DMS114 treated with DMSO at 0.1 percent for 48 hours (cell line): Measurements from ENCODE around the gene DDHD1.
"Not testable (repeated sequence)": the region's sequence is repeated elsewhere in the genome, so short reads cannot be mapped to it uniquely, and the experiment has no call there.

Source experiments
- DNase-seq: peaks from one replicate; lab custom pipeline; 2025; ENCODE audit not compliant: unreplicated experiment; lab: John Stamatoyannopoulos, UW

Gene DDHD1

DNA sequence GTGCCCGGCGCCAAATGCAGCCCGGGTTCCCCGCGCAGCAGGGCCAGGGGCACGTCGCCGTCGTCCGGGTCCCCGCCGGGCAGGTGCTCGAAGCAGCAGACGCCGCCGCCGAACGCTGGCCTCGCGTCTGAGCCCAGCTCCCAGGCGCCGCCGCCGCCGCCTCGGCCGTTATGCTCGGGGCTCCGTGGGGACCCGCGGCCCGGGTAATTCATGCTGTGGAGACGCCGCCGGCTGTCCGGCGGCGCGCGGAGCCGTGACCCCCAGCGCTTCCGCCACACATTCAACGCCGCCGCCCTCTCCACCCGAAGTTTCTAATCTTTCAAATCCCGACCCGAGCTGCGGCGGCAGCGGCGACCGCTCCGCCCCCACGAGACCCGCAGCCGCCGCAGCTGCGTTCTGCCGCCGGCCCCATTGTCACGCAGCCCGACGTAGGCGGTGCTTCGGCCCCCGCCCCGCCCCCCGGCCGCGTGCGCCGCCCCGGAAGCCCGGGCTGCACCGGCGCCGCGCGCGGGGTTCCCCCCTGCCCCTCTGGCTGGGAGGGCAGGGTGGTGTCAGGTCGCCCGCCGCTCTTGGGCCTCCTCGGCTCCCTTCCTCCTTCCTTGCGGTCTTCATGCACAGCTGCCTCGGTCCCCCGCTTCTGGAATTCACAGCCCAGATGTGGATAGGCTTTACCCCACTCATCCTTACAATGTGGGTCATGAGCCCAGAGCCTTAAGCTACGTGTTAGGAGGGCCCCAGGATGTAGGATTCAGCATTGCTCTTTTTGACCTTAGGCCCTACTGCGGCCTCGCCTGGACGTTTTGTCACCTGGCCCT, at the start of gene DDHD1:
TSS of gene DDHD1 (minus strand) at position 437 of the 815 bp plus-strand sequence. CDS start at position 212, 225 bp downstream.
- DNase-seq, result peak; percentile 20

GRCh38 chr14:53195949-53196348, 42.8 kb upstream of the DDHD1 start:
- DNase-seq, result no peak

DNA sequence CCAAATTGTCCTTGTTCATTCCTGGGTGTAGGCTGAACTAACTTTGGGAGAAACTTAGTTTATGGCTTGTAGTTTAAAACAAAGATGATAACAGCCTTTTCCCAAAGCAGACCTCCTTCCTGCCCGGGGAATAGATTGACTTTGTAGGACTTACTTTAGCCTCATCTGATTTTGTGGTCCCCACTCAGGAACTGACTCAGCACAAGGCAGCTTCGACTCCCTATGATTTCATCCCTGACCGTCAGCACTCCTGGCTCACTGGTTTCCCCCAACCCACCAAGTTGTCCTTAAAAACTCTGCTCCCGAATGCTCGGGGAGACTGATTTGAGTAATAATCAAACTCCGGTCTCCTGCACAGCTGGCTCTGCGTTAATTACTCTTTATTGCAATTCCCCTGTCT, 40.1 kb upstream of the DDHD1 start:
- DNase-seq, result no peak

GRCh38 chr14:53192052-53192760, 39.1 kb upstream of the DDHD1 start:
- DNase-seq, result no peak

DNA sequence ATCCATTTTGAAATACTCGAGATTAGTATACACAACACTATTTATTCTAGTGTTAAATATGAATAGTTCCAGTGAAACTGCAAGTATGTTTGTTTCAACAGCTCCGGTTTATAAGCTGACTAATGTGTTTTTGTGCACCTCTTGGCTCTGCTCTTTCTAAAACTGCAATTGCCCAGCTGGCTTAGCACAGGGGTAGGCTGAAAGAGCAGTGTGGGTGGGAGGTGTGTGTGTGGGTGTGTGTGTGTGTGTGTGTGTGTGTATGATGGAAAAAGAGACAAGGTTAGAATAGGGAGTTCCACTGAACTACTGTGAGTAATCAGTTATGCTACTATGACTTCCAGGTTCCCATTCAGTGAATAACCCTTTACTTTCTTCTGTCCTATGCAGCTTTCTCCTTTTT, 37.8 kb upstream of the DDHD1 start:
- DNase-seq, result no peak

DNA sequence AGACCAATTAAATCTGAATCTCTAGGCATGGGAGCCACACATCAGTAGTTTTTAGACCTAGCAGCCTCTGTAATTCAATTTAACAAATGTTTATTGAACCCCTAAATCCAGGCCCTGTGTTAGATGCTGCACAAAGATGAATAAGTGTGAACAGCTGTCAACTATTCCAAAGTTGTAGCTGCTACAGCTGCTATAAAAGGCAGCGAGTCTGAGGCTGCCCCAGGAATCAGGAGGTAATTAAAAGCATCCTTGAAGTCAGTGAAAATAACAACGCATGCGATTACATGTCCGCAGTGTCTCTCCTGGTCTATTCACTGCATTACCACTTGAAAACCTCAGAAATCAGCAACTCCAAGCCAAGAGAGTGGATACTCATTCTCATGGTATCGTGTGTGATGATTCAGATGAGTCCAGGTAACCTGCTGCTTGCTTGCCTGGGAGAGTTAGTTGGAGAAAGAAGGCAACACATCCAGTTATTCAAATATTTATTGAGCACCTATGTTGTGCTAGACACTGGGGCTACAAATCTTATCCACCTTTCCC, 34.9 kb upstream of the DDHD1 start:
- no peak for DNase-seq

DNA sequence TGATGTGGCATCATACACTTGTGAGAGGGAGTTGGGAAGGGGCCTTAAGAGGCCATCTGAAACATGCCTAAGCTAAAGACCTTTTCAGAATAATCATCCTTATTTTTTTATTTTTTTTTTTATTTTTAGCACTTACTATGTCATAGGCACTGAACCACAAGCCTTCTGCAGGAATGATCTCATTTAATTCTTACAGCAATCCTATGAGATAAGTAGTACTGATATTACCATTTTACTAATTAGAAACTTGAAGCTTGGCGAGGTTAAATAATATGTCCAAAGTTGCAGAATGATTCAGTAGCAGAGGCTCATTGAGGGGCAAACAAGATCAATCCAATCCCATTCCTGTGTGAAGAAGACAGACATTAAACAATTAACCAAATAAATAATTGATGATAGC, 33.4 kb upstream of the DDHD1 start:
- DNase-seq, result no peak

DNA sequence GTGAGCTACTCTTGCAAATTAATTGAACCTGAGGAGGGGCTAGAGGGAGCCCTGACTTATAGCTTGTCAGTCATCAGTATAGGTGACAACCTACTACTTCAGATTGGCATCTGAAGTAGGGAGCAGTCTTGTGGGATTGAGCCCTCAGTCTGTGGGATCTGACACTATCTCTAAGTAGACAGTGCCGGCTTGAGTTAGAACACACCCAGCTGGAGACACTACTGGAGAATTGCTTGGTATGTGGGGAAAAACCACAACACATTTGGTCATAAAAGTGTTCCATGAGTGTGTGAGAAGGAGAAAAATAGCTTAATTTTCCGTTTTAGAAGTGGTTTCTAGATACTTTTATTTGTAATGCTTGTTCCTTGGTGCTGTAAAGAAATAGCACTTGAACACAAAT, 30.5 kb upstream of the DDHD1 start:
- DNase-seq, result no peak

GRCh38 chr14:53183056-53183455, 29.9 kb upstream of the DDHD1 start:
- no peak for DNase-seq

DNA sequence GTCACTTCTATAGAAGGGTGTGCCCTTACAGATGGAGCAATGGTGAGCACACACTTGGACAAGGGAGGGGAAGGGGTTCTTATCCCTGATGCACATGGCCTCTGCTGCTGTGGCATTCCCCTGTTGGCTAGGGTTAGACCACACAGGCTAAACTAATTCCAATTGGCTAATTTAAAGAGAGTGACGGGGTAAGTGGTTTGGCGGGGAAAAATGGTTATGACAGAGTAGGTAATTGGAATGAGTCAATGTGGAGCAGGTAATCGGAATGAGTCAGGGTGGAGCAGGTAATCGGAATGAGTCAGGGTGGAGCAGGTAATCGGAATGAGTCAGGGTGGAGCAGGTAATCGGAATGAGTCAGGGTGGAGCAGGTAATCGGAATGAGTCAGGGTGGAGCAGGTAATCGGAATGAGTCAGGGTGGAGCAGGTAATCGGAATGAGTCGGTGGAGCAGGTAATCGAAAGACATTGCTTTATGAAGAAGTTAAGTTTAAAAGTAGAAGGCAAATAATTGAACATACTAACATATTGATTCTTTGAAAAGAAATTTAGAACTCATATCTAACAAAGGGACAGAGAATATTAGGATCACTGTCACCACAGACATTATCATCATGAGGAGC, 28.4 kb upstream of the DDHD1 start:
- DNase-seq, result not testable (repeated sequence)

DNA sequence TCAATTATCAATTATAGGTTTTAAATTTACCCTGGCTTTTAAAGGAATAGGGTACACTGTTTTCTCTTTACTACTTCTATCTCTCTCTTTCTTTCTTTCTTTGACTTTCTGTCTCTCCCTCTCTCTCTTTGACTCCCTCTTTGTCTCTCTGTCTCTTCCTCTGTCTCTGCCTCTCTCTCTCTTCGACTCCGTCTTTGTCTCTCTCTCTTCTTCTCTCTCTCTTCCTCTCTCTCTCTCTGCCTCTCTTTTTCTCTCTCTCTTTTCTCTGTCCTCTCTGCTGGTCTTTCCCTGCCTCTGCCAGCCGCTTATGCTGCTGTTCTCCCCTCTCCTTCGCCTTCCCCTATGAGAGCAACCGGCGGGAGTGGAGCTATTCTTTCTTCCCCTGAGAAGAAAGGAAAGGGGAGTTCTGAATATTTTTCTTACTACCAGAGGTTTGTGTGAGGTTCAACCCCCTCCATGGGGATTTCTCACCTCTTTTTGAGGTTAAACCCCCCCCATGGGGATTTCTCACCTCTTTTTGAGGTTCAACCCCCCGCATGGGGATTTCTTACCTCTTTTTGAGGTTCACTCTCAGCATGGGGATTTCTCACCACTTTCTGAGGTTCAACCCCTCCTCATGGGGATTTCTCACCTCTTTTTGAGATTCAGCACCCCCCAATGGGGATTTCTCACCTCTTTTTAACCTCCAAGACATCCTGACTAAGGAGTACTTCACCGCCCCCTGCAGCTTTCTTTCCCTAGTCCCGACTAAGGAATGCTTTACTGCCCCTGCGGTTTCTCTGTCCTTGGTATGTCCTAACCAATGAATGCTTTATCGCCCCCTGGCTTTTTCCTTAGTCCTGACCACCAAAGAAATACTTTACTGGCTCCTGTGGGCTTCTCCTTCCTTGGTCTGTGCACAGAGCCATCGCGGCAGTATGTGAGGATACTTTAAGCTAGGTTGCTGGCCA, 27.4 kb upstream of the DDHD1 start:
- DNase-seq, result no peak

- DNase-seq, result not testable (repeated sequence)
These were observed 26.4 kb upstream of the DDHD1 start for GRCh38 chr14:53179486-53180005.

DNA sequence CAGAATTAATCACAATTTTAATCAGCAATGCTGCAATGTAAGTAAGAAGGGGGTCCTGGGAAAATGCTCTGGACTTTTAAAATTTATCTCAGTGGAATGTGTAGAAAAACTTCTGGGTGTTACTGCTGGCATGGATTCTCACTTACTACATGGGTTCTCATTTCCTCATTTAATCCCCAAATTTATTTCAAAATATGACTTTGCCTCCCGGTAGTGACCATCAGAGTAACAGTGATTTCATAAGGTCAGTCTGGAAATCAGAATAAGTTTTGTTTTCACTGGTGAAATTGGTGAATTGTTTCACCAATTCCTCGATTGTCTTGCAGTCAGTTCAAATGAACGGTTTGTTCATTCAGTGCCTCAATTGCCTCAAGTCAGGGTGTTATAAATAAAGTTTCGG, 22.3 kb upstream of the DDHD1 start:
- DNase-seq, result no peak

GRCh38 chr14:53174918-53175317, 21.8 kb upstream of the DDHD1 start:
- no peak for DNase-seq

DNA sequence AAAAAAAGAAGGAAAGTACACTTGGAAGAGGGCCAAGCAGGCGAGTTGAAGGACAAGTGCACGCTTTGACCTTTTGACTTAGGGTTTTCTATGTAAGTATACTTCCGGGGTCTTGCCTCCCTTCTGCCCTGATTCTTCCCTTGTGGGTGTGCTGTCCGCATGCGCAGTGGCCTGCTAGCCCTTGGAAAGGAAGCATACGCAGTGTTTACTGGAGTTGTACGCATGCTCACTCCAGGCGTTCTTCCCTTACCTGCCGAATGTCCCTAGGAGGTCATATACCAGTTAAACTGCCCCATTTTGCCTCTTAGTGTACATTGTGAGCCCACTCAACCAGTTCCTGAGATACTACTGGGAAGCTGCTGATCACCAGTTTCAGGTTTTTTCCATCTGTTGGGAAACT, 15.7 kb upstream of the DDHD1 start:
- no peak for DNase-seq

GRCh38 chr14:53167602-53168328, 14.6 kb upstream of the DDHD1 start:
- no peak for DNase-seq

- DNase-seq, result no peak
These were observed 8.8 kb upstream of the DDHD1 start for GRCh38 chr14:53161758-53162435.

GRCh38 chr14:53156238-53156637, 3.1 kb upstream of the DDHD1 start:
- DNase-seq, result no peak

- no peak for DNase-seq
These were observed 584 bp upstream of the DDHD1 start for GRCh38 chr14:53153702-53154112.
